ENCODE results near the gene CDH23.

The CDH23 gene

GRCh38 chr10:71687480-71687879 lies 290.8 kb downstream of the CDH23 start:
- DNase-seq (ENCODE audit: low spot score) = no peak

GRCh38 chr10:71688256-71688655 lies 291.5 kb downstream of the CDH23 start:
- DNase-seq (ENCODE audit: low spot score) = no peak

- no peak for DNase-seq (ENCODE audit: low spot score)
Observed at GRCh38 chr10:71690094-71690720, 293.5 kb downstream of the CDH23 start.

GRCh38 chr10:71691405-71691804 lies 294.7 kb downstream of the CDH23 start:
- DNase-seq (ENCODE audit: low spot score) = no peak

- DNase-seq (ENCODE audit: low spot score) = no peak
Observed at GRCh38 chr10:71692598-71693306, 296.0 kb downstream of the CDH23 start.

- no peak for DNase-seq (ENCODE audit: low spot score)
Observed at GRCh38 chr10:71693377-71693776, 296.7 kb downstream of the CDH23 start.

GRCh38 chr10:71694039-71694501 lies 297.4 kb downstream of the CDH23 start:
- no peak for DNase-seq (ENCODE audit: low spot score)

GRCh38 chr10:71694567-71694968 lies 297.8 kb downstream of the CDH23 start:
- no peak for DNase-seq (ENCODE audit: low spot score)

GRCh38 chr10:71695502-71696476 lies 299.1 kb downstream of the CDH23 start:
- no peak for DNase-seq (ENCODE audit: low spot score)

GRCh38 chr10:71696628-71697326 lies 300.1 kb downstream of the CDH23 start:
- peak; percentile 60 for DNase-seq (ENCODE audit: low spot score)

- DNase-seq (ENCODE audit: low spot score) = peak; percentile 45
Observed at GRCh38 chr10:71697938-71698709, 301.4 kb downstream of the CDH23 start.

- DNase-seq (ENCODE audit: low spot score) = no peak
Observed at GRCh38 chr10:71698737-71699136, 302.0 kb downstream of the CDH23 start.

GRCh38 chr10:71700731-71701368 lies 304.1 kb downstream of the CDH23 start:
- DNase-seq (ENCODE audit: low spot score) = no peak

GRCh38 chr10:71701496-71702132 lies 304.9 kb downstream of the CDH23 start:
- DNase-seq (ENCODE audit: low spot score) = no peak

GRCh38 chr10:71703577-71703976 lies 306.9 kb downstream of the CDH23 start:
- DNase-seq (ENCODE audit: low spot score) = no peak

- DNase-seq (ENCODE audit: low spot score) = no peak
Observed at GRCh38 chr10:71704816-71705215, 308.1 kb downstream of the CDH23 start.

- DNase-seq (ENCODE audit: low spot score) = no peak
Observed at GRCh38 chr10:71705582-71705981, 308.9 kb downstream of the CDH23 start.

GRCh38 chr10:71706216-71707121 lies 309.7 kb downstream of the CDH23 start:
- no peak for DNase-seq (ENCODE audit: low spot score)

GRCh38 chr10:71707240-71707789 lies 310.6 kb downstream of the CDH23 start:
- no peak for DNase-seq (ENCODE audit: low spot score)

Data from activated CD4-positive, alpha-beta T cell treated with anti-CD3 and anti-CD28 coated beads, Interleukin-2, Interleukin-4, amounts not matched to agents 100 ng/mL and 50 ng/mL, durations not matched to agents 16 hours and 8 hours (primary cell).